Loucy (cell line): ENCODE data around the gene ERFE.
"Not testable (repeated sequence)": the region's sequence is repeated elsewhere in the genome, so short reads cannot be mapped to it uniquely, and the experiment has no call there.

Experiments used
- EZH2phosphoT487 ChIP-seq: fragments of 200-600 bp; IDR thresholded peaks from 2 replicates; pipeline ENCODE4 v1.6.1; 2018; ENCODE audit warnings: antibody characterized with exemption, mild to moderate bottlenecking, moderate library complexity, borderline replicate concordance
- TF ChIP-seq, protein P1 (sequence below): fragments of 200-600 bp; sonication (generic); conservative IDR thresholded peaks from 2 replicates; pipeline ENCODE4 v1.5.1; 2014; ENCODE audit warnings: mild to moderate bottlenecking, antibody characterized with exemption, low read length

DNA sequence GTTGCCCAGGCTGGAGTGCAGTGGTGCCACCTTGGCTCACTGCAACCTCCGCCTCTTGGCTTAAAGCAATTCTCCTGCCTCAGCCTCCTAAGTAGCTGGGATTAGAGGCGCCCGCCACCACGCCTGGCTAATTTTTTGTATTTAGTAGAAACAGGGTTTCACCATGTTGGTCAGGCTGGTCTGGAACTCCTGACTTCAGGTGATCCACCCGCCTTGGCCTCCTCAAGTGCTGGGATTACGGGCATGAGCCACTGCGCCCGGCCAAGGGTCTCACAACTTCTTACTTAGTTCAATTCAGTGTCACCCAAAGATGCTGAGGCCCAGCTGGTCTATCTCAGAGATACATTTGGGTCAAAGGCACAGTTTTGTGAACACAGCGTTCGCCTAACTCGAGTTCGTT lies 43.1 kb upstream of the ERFE start:
- TF ChIP-seq, protein P1, sequence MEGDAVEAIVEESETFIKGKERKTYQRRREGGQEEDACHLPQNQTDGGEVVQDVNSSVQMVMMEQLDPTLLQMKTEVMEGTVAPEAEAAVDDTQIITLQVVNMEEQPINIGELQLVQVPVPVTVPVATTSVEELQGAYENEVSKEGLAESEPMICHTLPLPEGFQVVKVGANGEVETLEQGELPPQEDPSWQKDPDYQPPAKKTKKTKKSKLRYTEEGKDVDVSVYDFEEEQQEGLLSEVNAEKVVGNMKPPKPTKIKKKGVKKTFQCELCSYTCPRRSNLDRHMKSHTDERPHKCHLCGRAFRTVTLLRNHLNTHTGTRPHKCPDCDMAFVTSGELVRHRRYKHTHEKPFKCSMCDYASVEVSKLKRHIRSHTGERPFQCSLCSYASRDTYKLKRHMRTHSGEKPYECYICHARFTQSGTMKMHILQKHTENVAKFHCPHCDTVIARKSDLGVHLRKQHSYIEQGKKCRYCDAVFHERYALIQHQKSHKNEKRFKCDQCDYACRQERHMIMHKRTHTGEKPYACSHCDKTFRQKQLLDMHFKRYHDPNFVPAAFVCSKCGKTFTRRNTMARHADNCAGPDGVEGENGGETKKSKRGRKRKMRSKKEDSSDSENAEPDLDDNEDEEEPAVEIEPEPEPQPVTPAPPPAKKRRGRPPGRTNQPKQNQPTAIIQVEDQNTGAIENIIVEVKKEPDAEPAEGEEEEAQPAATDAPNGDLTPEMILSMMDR = not testable (repeated sequence)
- not testable (repeated sequence) for TF ChIP-seq EZH2phosphoT487
